ENCODE data around the gene EXOSC9. TPM values are rescaled to one million over a fixed set of nuclear protein-coding genes. Genes with fewer than 3 reads are reported as not detected.

The EXOSC9 gene
- total RNA-seq, 1 experiment from 2014 or later: 19.3 TPM

DNA sequence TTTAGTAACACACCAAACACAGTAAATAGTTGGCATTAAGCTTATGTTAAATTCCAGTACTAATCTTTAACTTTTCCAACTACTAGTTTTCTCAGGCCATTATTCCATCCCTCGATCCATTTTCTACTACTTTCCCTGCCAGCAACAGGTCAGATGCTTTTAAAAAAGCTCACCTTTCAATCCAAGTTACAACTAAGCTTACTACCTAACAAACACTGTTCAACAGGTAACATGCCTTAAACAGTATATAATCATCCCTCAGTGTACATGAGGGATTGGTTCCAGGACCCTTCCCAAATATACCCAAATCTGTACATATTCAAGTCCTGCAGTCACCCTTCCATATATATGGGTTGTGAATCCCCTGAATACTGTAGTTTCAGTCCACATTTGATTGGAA is 17.1 kb downstream of the EXOSC9 start:
- Histone ChIP-seq H3K27ac (ENCODE audit: low read length) (no peak overlapping the region), H3K9me3 (ENCODE audit: control insufficient read depth, insufficient read depth, low read depth, low read length) (no peaks in the 10 kb centered on the region), H3K36me3 (ENCODE audit: control insufficient read depth, insufficient read depth, low read length) (peaks cover 71% of the 10 kb centered on the region), H3K4me1 (ENCODE audit: control insufficient read depth, insufficient read depth, low read length) (peaks cover 11% of the 10 kb centered on the region), H3K27me3 (ENCODE audit: control insufficient read depth, insufficient read depth, low read length) (no peaks in the 10 kb centered on the region), H3K4me3 (ENCODE audit: low read depth in 2 of 2, low read length in 2 of 2) (no peak overlapping the region)
- no peak for ATAC-seq
- intact Hi-C loops (cut with micrococcal nuclease; ENCODE audit: unreplicated experiment): no loop called here
- CTCF ChIA-PET: no interaction called here
- no TSS peak for BruUV-seq (replicated peaks)
- POLR2A ChIA-PET: no interaction called here
- no peak for DNase-seq (ENCODE audit: low read depth, low spot score)
- no peak for TF ChIP-seq TCF7L2 (IDR thresholded peaks at IDR 0.05; ENCODE audit: low read depth, low read length)
- no peak for TF ChIP-seq SIN3A (IDR thresholded peaks at IDR 0.05; ENCODE audit: borderline replicate concordance, insufficient read depth, low read depth, low read length)
- TF ChIP-seq, protein P1, sequence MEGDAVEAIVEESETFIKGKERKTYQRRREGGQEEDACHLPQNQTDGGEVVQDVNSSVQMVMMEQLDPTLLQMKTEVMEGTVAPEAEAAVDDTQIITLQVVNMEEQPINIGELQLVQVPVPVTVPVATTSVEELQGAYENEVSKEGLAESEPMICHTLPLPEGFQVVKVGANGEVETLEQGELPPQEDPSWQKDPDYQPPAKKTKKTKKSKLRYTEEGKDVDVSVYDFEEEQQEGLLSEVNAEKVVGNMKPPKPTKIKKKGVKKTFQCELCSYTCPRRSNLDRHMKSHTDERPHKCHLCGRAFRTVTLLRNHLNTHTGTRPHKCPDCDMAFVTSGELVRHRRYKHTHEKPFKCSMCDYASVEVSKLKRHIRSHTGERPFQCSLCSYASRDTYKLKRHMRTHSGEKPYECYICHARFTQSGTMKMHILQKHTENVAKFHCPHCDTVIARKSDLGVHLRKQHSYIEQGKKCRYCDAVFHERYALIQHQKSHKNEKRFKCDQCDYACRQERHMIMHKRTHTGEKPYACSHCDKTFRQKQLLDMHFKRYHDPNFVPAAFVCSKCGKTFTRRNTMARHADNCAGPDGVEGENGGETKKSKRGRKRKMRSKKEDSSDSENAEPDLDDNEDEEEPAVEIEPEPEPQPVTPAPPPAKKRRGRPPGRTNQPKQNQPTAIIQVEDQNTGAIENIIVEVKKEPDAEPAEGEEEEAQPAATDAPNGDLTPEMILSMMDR (IDR thresholded peaks at IDR 0.05): no peak
- TF ChIP-seq, protein P2, sequence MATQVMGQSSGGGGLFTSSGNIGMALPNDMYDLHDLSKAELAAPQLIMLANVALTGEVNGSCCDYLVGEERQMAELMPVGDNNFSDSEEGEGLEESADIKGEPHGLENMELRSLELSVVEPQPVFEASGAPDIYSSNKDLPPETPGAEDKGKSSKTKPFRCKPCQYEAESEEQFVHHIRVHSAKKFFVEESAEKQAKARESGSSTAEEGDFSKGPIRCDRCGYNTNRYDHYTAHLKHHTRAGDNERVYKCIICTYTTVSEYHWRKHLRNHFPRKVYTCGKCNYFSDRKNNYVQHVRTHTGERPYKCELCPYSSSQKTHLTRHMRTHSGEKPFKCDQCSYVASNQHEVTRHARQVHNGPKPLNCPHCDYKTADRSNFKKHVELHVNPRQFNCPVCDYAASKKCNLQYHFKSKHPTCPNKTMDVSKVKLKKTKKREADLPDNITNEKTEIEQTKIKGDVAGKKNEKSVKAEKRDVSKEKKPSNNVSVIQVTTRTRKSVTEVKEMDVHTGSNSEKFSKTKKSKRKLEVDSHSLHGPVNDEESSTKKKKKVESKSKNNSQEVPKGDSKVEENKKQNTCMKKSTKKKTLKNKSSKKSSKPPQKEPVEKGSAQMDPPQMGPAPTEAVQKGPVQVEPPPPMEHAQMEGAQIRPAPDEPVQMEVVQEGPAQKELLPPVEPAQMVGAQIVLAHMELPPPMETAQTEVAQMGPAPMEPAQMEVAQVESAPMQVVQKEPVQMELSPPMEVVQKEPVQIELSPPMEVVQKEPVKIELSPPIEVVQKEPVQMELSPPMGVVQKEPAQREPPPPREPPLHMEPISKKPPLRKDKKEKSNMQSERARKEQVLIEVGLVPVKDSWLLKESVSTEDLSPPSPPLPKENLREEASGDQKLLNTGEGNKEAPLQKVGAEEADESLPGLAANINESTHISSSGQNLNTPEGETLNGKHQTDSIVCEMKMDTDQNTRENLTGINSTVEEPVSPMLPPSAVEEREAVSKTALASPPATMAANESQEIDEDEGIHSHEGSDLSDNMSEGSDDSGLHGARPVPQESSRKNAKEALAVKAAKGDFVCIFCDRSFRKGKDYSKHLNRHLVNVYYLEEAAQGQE (IDR thresholded peaks at IDR 0.05; ENCODE audit: insufficient read depth in 1 of 2, low read depth in 2 of 2, low read length in 1 of 2): no peak
- no peak for TF ChIP-seq POLR2AphosphoS5 (IDR thresholded peaks at IDR 0.05; ENCODE audit: low read depth, low read length)
- in situ Hi-C loops (cut with HindIII; ENCODE audit: low pct_unique_long_range_greater_than_20kb, low sequenced_read_pairs): no loop called here

DNA sequence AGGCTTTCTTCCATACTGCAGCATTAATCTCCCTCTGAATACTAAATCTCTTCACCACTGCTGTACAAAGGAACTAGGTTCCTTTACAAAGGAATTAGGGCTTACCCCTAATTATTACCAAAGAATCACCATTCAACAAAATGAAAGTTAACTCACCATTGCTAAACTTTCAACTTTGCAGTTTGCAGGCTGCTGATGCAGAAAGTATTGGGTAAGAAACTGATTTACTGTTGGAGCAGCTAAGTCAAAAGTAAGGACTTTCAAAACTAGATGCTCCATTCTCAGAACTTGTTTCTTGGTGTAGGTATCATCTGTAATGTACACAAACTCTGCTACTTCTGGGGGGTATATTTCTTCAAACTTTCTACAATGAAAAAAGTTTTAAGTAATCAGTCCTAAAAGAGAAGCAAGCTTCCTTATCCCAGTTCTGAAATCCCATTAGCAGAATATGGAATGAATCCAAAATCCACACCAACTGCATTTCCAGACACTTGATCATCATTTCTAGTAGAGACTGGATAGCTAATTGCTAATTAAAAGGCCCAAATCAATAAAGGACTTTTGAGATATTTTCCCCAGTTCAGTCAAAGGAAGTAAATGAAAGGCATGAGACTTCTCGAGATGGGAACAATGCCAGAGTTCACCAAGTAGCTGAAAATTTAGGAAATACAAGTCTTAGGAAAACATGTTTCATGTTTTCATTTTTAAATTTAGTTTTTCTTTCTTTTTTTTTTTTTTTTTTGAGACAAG is 18.3 kb downstream of the EXOSC9 start:
- Histone ChIP-seq H3K9me3 (ENCODE audit: control insufficient read depth, insufficient read depth, low read depth, low read length) (no peaks in the 10 kb centered on the region), H3K27me3 (ENCODE audit: control insufficient read depth, insufficient read depth, low read length) (no peaks in the 10 kb centered on the region), H3K4me1 (ENCODE audit: control insufficient read depth, insufficient read depth, low read length) (peaks cover 11% of the 10 kb centered on the region), H3K4me3 (ENCODE audit: low read depth in 2 of 2, low read length in 2 of 2) (no peak overlapping the region), H3K27ac (ENCODE audit: low read length) (no peak overlapping the region), H3K36me3 (ENCODE audit: control insufficient read depth, insufficient read depth, low read length) (peaks cover 66% of the 10 kb centered on the region)
- in situ Hi-C loops (cut with HindIII; ENCODE audit: low pct_unique_long_range_greater_than_20kb, low sequenced_read_pairs) (no loop called here), intact Hi-C loops (cut with micrococcal nuclease; ENCODE audit: unreplicated experiment) (no loop called here)
- TF ChIP-seq TCF7L2 (IDR thresholded peaks at IDR 0.05; ENCODE audit: low read depth, low read length): no peak
- TF ChIP-seq, protein P2 (IDR thresholded peaks at IDR 0.05; ENCODE audit: insufficient read depth in 1 of 2, low read depth in 2 of 2, low read length in 1 of 2): no peak
- no peak for TF ChIP-seq POLR2AphosphoS5 (IDR thresholded peaks at IDR 0.05; ENCODE audit: low read depth, low read length)
- no peak for TF ChIP-seq SIN3A (IDR thresholded peaks at IDR 0.05; ENCODE audit: borderline replicate concordance, insufficient read depth, low read depth, low read length)
- TF ChIP-seq, protein P1 (IDR thresholded peaks at IDR 0.05): no peak
- BruUV-seq (replicated peaks): no TSS peak
- ChIA-PET POLR2A (no interaction called here), CTCF (no interaction called here)
- DNase-seq (ENCODE audit: low read depth, low spot score) (no peak), ATAC-seq (no peak)

Data from Panc1 (cell line).